HG03342 (cell line): ENCODE data around the gene SPATA25.
"Not testable (repeated sequence)": the region's sequence is repeated elsewhere in the genome, so short reads cannot be mapped to it uniquely, and the experiment has no call there.

Experiments used
- ATAC-seq: cut with Tn5 transposase; IDR thresholded peaks from one replicate; pipeline ENCODE4 v1.9.1; 2021; ENCODE audit warnings: mild to moderate bottlenecking, moderate library complexity; ENCODE audit not compliant: unreplicated experiment

The SPATA25 gene

DNA sequence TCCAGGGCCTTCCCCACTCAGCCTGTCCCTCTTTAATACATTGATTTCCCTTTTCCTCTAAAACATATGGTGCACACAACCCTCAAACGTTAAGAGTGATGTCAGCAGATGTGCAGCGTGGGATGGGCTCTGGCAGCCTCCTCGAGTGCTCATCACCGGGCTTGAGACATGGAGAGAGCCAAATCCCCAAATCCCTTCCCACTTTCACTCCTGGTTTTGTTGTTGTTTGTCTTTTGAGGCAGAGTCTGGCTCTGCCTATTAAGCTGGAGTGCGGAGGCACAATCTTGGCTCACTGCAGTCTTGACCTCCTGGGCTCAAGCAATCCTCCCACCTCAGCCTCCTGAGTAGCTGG lies 30.3 kb upstream of the SPATA25 start:
- no peak for ATAC-seq

DNA sequence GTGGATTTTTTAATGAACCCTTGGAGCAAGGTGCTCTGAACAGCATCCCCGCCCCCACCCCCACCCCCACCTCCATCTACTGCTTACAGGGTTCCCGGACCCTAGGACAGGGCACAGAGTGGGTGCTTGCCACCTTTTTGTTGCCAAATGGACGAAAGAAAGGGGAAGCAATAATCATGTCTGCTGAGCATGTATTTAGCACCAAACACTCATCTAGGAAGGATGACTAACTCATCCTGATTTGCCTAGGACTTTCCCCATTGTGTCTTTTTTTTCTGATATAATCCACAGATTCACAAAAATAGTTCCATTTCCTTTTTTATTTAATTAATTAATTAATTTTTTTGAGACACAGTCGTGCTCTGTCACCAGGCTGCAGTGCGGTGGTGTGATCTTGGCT lies 25.7 kb upstream of the SPATA25 start:
- ATAC-seq = no peak

DNA sequence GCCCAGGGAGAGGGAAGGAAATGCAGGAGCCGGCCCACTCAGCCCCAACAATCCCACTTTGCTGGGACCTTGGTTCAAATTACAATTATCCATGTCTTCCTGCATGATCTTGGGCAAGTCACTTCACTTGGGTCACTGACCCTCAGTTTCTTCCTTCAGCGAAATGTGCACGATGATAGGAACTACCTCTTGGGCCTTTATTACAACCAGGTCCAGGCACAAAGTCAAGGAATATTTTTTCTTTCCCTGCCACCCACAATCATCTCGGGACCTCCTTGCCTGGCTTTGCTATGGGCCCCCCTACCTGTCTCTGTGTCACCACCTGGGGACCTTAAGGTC lies 24.9 kb upstream of the SPATA25 start:
- ATAC-seq = no peak

DNA sequence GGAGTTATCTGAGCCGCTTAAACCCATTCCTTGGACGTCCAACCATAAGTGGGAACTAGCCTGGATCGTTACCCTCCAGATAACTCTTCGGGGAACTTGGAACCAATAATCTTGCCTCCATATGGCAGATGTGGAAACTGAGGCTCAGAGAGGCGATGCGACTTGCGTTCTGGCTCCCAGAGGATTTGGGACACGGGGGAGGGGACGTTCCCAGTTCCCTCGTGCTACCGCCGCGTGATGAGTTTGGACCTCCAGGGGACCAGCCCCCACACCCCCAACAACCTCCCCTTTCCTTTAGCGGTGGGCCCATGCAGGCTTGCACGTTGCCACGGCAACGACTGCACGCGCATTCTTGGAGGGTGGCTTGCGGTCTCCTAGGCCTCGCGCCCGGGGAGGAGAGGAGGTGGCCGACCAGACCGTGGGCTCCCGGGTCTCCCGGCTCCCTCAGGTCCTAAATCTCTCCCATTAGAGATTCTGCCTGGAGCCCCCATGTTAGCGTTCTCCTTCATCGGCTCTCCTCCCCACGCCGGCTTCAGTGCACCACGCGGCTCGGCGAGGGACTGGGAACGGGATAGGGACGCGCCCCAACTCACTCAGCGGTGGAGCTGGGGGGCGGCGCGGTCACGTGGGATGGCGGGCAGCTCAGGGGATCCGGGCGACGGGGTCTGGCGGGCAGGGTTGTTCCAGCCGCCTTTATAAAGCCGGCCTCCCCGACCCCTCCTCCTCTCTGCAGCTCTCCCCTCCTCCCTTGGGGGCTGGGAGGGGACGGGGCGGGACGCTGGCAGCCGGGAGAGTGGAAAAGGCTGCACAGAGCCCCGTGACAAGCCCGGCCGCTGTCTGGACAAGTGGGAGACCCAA lies 24.3 kb upstream of the SPATA25 start, which contains the start of gene PLTP:
Gene PLTP, minus strand, starts transcription at position 670 of the 858 bp plus-strand sequence. CDS start 703 bp downstream, outside the sequence.
- ATAC-seq = no peak

DNA sequence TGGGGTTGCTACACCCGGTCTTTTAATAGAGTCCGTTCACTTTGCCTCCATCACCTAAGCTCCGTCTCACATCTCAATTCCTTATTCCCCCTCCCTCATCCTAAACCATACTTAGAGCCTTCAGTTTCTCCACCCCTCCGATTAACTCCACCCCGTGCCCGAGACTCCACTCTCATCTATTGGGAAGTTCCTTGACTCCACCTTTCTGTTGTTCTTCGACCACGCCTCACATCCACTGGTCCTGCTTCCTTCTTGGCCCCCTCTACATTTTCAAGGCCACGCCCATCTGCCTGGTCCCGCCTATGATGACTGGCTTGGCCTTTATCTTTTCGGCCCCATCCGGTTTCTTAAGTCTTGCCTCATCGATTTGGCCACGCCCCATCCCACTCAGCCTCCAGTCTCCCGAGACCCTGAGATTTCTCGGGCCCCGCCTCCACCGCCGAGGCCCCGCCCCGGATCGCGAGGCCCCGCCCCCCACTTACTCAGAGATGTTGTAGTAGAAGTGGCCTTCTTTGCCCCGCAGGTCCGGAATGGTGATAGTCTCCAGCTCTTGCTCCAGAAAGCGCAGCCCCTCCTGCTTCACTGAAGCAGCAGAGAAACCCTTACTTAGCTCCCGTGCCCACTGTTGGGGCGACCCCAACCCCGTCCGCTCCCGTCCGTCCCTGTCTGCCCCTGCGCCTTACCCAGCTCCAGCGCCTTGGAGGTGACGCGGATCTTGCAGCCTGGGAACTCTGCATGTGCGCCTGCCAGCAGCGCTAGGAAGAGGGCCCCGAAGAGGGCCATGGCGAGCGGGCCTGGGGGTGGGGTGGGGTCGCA lies 23.5 kb upstream of the SPATA25 start:
- peak; percentile 92 for ATAC-seq

DNA sequence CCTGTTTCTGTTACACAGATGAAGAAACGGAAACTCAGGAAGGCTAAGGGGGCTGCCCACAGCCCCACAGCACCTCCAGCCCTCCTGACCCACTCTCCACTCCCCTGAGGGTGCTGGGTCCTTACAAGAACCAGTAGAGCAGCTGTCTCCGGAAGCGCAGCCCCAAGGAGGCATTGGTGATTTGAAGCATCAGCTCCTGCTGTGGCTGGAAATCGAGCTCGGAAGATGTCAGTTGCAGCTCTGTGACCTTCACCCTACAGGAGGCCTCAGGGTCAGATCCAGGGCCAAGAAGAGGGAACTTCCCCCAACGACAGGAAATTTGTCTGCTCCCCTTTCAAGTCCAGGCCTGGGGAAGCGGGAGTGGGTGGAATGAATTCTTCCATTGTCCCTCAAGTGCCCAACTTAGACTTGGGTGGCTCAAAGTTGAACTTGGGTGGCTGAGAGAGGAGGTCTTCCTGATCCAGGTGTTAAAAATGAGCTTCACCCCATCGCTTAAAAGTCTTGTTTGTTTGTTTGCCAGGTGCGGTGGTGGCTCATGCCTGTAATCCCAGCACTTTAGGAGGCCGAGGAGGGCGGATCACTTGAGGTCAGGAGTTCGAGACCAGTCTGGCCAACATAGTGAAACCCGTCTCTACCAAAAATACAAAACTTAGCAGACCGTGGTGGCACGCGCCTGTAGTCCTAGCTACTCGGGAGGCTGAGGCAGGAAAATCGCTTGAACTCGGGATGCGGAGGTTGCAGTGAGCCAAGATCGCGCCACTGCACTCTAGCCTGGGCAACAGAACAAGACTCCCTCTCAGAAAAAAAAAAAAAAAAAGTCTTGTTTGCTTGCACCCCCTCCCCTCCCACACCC lies 22.6 kb upstream of the SPATA25 start:
- no peak for ATAC-seq

DNA sequence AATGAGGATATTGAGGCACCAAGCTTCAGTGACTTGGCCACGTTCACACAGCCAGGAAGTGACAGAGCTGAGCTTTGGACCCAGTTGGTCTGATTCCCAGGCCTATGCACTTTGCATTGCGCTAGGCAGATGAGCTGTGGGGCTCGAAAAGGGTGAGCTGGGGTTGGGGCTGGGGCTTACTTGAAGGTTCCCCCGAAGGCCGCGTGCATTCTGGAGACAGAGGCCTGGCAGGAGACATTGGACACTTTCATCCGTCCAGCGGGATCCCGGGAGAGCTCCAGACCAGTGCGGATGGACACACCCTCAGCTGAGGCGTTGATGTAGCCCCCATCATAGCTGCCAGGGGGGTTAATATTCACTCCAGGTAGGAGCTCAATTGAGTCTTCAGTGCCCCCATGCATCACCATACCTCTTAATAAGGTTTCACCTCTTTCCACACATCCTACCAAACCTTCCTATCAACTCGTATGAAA lies 21.9 kb upstream of the SPATA25 start:
- no peak for ATAC-seq

DNA sequence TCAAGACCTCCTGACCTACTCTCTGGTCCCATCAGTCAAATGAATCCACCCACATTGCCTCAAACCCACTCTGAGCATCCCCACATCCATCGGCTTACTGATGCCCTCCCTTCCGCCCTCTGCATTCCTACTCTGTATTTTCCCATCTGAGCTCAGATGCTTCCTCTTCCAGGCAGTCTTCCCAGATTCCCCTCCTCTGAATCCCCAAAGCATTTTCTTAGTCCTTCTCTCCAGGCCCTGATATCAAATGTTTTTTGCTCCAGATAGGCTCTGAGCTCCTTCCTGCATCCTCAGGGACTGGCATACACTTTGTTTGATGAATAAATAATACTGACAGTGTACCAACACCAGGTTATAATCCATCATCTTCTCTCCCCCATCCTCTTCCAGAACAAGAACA lies 20.7 kb upstream of the SPATA25 start:
- ATAC-seq = no peak

DNA sequence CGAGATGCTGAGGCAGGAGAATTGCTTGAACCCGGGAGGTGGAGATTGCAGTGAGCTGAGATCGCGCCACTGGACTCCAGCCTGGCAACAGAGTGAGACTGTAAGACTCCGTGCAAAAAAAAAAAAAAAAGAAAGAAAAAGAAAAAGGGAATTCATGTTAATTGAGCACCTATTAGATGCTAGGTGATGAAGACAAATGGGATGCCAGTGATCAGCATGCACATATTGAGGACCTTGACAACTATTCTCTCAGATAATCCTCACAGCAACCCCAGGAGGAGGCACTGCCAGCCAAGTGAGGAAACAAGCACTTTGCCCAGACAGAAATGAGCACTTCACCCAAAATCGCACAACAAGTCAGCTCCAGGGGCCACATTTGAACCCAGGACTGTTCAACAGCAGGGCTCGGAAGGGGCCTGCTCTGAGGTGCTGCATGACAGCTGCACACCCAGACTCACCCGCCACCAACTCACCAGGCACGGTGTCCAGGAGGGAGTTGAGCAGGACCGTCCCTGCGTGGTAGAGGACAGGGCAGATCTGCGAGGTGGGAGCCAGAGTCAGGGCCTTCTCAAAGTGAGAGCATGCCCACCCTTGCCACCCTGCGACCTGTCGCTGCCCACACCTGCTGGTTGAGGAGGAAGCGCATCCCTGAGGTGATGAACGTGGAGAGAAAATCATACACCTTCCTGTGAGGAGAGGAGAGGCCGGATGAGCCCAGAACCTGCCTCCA lies 20.0 kb upstream of the SPATA25 start:
- ATAC-seq = no peak

DNA sequence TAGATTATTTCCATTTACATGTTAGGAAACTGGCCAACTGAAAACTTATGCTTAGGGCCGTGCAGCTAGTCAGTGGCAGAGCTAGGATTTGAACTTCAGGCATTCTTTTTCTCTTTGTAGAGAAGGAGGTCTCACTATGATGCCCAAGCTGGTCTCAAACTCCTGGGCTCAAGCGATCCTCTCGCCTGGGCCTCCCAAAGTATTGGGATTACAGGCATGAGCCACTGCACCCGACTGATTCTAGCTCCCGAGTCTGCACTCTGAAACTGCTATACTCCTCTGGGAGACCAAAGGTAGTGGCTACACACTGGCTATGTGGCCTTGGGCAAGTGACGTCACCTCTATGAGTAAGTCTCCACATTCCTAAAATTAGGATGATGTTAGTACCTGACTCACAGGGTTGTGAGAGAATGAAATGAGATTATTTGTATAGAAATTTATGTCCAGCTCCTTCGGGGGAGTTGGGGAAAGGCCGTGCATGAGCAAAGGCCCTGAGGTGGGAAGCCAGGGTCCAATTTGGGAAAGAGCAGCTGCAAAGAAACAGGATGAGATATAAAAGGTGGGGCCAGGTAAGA lies 18.2 kb upstream of the SPATA25 start:
- ATAC-seq = no peak

DNA sequence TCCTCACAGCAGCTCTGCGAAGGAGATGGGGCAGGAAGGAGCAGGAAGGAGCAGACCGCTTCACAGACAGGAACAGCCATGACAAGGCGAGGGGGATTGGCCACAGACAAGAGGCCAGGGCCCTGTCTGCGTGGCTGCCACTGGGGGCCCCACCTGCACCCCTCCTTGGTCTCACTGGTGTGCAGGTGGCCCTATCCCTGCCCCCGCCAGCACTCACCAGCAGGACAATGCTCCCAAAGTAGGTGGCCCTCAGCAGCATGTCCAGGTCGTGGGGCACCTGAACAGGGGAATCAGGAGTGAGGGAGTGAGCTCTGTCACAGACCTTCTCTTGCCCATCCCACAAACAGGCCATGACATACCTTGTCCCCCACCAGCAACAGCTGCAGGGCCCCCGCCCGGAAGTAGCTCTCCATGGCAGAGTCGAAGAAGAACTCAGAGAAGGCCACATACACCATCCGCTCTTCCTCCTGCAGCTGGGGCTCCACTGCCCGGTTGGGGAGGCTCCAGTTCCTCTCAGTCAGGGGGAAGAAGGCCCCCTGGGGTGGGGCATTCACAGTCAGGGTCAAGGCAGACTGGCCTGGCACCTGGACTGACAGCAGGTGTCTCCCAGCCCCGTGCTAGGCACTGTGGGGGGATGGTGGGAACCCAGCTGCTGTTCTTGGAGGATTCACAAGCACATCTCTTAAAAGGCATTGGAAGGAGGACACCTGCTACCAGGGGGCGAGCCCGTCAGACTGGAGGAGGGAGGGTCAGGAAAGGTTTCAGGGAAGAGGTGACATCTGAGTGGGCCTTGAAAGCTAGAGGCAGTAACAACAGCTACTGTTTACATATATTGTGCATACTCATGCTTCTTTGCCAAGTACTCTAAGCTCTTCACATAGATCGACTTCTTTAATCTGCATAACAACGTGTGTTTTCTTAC lies 17.4 kb upstream of the SPATA25 start:
- ATAC-seq = no peak

DNA sequence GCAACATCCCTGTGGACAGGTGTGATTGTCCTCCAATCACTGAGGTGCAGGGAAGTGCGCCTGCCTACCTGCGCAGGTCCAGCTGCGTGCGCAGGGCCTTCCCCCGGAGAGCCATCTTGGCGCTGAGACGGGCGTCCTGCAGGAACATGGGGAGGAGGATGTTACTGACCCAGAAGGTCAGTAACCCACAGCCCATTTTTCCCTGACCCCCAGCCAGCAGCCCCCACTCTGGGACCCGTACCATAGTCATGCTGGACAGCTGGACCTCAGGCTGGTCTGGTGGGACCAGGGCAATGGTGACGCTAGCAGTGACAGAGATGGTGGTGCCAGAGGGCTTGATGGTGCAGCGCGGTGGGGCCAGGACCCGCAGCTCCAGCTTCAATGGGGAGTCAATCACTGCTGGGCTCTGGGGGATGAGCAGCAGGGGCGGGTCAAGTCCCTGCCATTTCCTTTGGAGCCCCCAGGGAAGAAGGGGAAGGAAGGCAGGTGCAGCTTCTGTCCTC lies 14.8 kb upstream of the SPATA25 start:
- ATAC-seq = no peak

DNA sequence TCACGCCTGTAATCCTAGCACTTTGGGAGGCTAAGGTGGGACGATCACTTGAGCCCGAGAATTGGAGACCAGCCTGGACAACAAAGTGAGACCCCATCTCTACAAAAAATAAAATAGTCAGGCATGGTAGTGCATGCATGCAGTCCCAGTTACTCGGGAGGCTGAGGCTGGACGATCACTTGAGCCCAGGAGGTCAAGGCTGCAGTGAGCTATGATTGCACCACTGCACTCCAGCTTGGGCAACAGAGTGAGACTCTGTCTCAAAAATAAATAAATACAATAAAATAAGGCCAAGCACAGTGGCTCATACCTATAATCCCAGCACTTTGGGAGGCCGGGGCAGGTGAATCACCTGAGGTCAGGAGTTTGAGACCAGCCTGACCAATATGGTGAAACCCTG lies 13.9 kb upstream of the SPATA25 start:
- ATAC-seq = not testable (repeated sequence)

DNA sequence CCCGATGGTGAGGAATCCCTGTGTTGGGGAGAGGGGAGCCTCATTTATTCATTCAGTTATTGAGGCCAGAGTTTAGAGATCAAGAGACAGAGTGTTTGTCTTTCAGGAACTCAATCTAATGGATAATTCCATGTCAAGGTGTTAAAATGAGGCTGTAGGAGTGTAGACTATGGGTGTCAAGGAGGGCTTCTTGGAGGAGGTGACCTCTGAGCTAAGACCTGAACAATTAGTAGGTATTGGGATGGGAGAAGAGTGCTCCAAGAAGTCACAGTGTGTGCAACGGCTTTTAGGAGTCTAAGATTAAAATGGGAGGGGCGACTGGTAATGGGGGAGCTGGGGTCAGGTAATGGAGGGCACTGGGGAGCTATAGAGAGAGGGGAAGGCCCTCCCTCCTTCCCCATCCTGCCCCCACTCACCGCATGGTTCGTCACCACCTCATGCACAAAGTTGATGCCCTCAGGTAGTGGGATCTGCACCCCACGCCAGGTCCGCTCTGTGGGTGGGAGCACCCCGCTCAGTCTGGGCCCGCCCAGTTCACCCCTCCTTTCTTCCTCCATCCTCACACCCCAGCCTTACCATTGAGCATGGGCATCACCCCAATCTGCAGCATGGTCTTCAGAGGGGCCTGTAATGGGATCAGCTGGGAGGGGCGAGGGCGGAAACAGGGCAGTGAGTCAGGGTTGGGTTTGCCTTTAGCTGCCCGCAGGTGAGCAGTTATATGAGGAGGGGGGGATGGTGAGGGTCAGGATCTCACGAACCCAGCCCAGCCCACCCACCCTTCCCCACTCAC lies 11.8 kb upstream of the SPATA25 start:
- no peak for ATAC-seq

DNA sequence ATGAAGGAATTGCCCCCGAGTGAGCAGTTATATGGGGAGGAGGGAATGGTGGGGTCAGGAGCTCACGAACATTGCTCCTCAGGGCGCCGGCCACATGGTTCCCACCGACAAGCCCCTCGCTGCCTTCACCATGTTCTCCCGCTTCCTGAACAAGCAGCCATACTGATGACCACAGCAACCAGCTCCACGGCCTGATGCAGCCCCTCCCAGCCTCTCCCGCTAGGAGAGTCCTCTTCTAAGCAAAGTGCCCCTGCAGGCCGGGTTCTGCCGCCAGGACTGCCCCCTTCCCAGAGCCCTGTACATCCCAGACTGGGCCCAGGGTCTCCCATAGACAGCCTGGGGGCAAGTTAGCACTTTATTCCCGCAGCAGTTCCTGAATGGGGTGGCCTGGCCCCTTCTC lies 10.9 kb upstream of the SPATA25 start:
- no peak for ATAC-seq

DNA sequence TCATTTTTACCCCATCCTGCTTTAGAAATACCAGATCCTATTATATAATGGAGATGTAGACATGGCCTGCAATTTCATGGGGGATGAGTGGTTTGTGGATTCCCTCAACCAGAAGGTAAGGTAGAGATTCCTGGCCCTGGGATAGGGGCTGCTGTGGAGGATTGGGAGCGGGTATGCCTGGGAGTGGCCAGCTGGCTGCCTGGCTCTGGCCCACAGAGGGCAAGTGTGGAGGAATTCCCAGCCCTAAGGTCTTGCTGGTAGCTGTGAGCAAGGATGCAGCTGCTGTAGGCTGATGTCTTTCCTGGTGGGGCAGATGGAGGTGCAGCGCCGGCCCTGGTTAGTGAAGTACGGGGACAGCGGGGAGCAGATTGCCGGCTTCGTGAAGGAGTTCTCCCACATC lies 10.3 kb upstream of the SPATA25 start:
- no peak for ATAC-seq

DNA sequence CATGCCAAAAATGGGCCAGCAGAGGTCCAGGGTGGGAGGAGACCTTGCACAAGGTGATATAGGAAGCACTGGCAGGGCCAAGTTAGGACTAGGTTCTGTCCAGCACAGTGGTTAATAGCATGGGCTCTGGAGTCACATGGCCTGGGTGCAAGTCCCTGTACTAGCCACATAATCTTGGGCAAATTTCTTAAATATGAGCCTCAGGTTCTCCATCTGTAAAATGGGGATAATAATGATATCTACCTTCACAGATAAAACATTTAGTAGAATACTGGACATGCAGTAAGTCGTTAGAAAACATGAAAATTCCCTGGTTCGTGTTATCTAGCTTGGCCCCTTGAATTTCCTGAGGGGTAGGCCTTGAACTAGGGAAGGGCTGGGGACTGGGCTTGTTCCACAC lies 9.9 kb upstream of the SPATA25 start:
- no peak for ATAC-seq

DNA sequence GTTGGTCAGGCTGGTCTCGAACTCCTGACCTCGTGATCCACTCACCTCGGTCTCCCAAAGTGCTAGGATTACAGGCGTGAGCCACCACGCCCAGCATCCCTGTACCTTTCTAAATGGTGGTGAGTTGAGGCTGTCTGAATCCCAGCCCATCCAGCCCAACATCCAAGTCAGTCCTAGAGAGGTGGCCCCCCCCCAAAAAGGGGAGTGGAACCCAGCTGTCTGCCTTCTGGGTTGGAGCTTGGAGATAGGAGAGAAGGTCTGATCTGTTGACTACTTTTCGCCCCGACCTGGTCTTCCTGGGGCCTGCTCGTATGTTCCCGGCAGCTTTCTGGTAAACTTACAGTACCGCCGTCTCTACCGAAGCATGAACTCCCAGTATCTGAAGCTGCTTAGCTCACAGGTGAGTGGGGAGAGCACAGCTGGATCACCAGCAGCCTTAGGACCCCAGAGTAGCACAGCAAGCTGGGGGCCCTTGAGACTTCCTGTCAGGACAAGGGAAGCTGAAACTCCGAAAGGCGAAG lies 9.3 kb upstream of the SPATA25 start:
- ATAC-seq = no peak
